Measurements from ENCODE around the gene VPS35.

The VPS35 gene

GRCh38 chr16:46688654-46689364, at the start of gene VPS35:
Gene VPS35 (minus strand): TSS chr16:46689178. CDS start chr16:46689133, 45 bp downstream.
- DNase-seq (ENCODE audit: low read depth in 1 of 2, low spot score in 1 of 2): peak; percentile 99 to 100

GRCh38 chr16:46737621-46738214, 48.7 kb upstream of the VPS35 start:
- no peak for DNase-seq (ENCODE audit: low read depth in 1 of 2, low spot score in 1 of 2)

GRCh38 chr16:46736695-46737094, 47.7 kb upstream of the VPS35 start:
- no peak for DNase-seq (ENCODE audit: low read depth in 1 of 2, low spot score in 1 of 2)

- DNase-seq (ENCODE audit: low read depth in 1 of 2, low spot score in 1 of 2): no peak
Measured at GRCh38 chr16:46733319-46733830, 44.4 kb upstream of the VPS35 start.

- DNase-seq (ENCODE audit: low read depth in 1 of 2, low spot score in 1 of 2): no peak
Measured at GRCh38 chr16:46732561-46732960, 43.6 kb upstream of the VPS35 start.

- DNase-seq (ENCODE audit: low read depth in 1 of 2, low spot score in 1 of 2): no peak
Measured at GRCh38 chr16:46731691-46732555, 42.9 kb upstream of the VPS35 start.

- DNase-seq (ENCODE audit: low read depth in 1 of 2, low spot score in 1 of 2): no peak
Measured at GRCh38 chr16:46730801-46731690, 42.1 kb upstream of the VPS35 start.

GRCh38 chr16:46730126-46730525, 41.1 kb upstream of the VPS35 start:
- DNase-seq (ENCODE audit: low read depth in 1 of 2, low spot score in 1 of 2): no peak

GRCh38 chr16:46729326-46729995, 40.5 kb upstream of the VPS35 start:
- DNase-seq (ENCODE audit: low read depth in 1 of 2, low spot score in 1 of 2): no peak

- DNase-seq (ENCODE audit: low read depth in 1 of 2, low spot score in 1 of 2): no peak
Measured at GRCh38 chr16:46728806-46729205, 39.8 kb upstream of the VPS35 start.

- DNase-seq (ENCODE audit: low read depth in 1 of 2, low spot score in 1 of 2): no peak
Measured at GRCh38 chr16:46727630-46728029, 38.7 kb upstream of the VPS35 start.

GRCh38 chr16:46727184-46727583, 38.2 kb upstream of the VPS35 start:
- DNase-seq (ENCODE audit: low read depth in 1 of 2, low spot score in 1 of 2): no peak

GRCh38 chr16:46721885-46722284, 32.9 kb upstream of the VPS35 start:
- no peak for DNase-seq (ENCODE audit: low read depth in 1 of 2, low spot score in 1 of 2)

GRCh38 chr16:46720619-46721018, 31.6 kb upstream of the VPS35 start:
- DNase-seq (ENCODE audit: low read depth in 1 of 2, low spot score in 1 of 2): no peak

GRCh38 chr16:46719528-46719927, 30.6 kb upstream of the VPS35 start:
- DNase-seq (ENCODE audit: low read depth in 1 of 2, low spot score in 1 of 2): no peak

- DNase-seq (ENCODE audit: low read depth in 1 of 2, low spot score in 1 of 2): no peak
Measured at GRCh38 chr16:46718214-46718613, 29.2 kb upstream of the VPS35 start.

- DNase-seq (ENCODE audit: low read depth in 1 of 2, low spot score in 1 of 2): no peak
Measured at GRCh38 chr16:46717692-46718091, 28.7 kb upstream of the VPS35 start.

- DNase-seq (ENCODE audit: low read depth in 1 of 2, low spot score in 1 of 2): no peak
Measured at GRCh38 chr16:46715769-46716305, 26.9 kb upstream of the VPS35 start.

- no peak for DNase-seq (ENCODE audit: low read depth in 1 of 2, low spot score in 1 of 2)
Measured at GRCh38 chr16:46714797-46715591, 26.0 kb upstream of the VPS35 start.
